Suprapubic skin (tissue), 4 donors: ENCODE measurements around the gene ARHGAP10. TPM values are rescaled to one million over a fixed set of nuclear protein-coding genes. Genes with fewer than 3 reads are reported as not detected.

Experiments
- DNase-seq, 2 donors: peaks; one replicate each; pipeline ENCODE4 v3.0.0-alpha.2; 2019; ENCODE audit warnings: low spot score in 2 of 2
- H3K27ac ChIP-seq: fragments of 200-600 bp; sonication (generic); one replicate; pipeline ENCODE4 v1.5.1; 2019
- H3K27me3 ChIP-seq: fragments of 200-600 bp; sonication (generic); one replicate; pipeline ENCODE4 v1.5.1; 2019
- H3K36me3 ChIP-seq: fragments of 200-600 bp; sonication (generic); one replicate; pipeline ENCODE4 v1.5.1; 2019
- H3K4me1 ChIP-seq: fragments of 200-600 bp; sonication (generic); one replicate; pipeline ENCODE4 v1.5.1; 2019
- H3K4me3 ChIP-seq: fragments of 200-600 bp; sonication (generic); one replicate; pipeline ENCODE4 v1.5.1; 2019; ENCODE audit warnings: mild to moderate bottlenecking
- H3K9me3 ChIP-seq: fragments of 200-600 bp; sonication (generic); one replicate; pipeline ENCODE4 v1.5.1; 2019
- EP300 ChIP-seq: sonication (generic); formaldehyde crosslinking; IDR thresholded peaks from one replicate; pipeline ENCODE4 v1.6.1; 2017; ENCODE audit warnings: antibody characterized with exemption
- POLR2A ChIP-seq, 2 donors: fragments of 450-650 bp; IDR thresholded peaks; one replicate each; pipeline ENCODE4 v1.6.1; 2017; ENCODE audit warnings: antibody characterized with exemption in 2 of 2, mild to moderate bottlenecking in 2 of 2, moderate library complexity in 2 of 2
- POLR2AphosphoS5 ChIP-seq, 3 donors: sonication (generic); formaldehyde crosslinking; IDR thresholded peaks; one replicate each; pipeline ENCODE4 v1.6.1; 2017; ENCODE audit warnings: antibody characterized with exemption in 3 of 3
- WGBS: methylation state at CpG from one replicate; pipeline ENCODE4 v1.1.5; 2018; 5-methylcytosine and 5-hydroxymethylcytosine counted together
- total RNA-seq, 4 donors: library from RNA; depleted of rRNA; stranded (reverse); fragments of >200 nt; gene quantifications; one replicate each; pipeline ENCODE4 v1.1.0, GENCODE V29; 2016
- TF ChIP-seq, protein P1 (sequence below), 2 donors: fragments of 200-600 bp in 1 of 2; fragments of 450-650 bp in 1 of 2; sonication (generic) in 1 of 2; IDR thresholded peaks; one replicate each; pipeline ENCODE4 v1.5.1; 2016 to 2019; ENCODE audit warnings: antibody characterized with exemption in 2 of 2, mild to moderate bottlenecking in 1 of 2, moderate library complexity in 1 of 2

Gene ARHGAP10
- total RNA-seq, 4 donors from 2014 or later, result 32.5 to 59.0 (median 36.8) TPM

GRCh38 chr4:147942729-147943128 is 210.8 kb downstream of the ARHGAP10 start:
- H3K36me3 ChIP-seq, result peaks cover 25% of the 10 kb centered on the region
- no peak overlapping the region for H3K4me3 ChIP-seq
- DNase-seq, result no peak
- no peaks in the 10 kb centered on the region for H3K27me3 ChIP-seq
- TF ChIP-seq POLR2A (IDR thresholded peaks at IDR 0.05) (no peak), POLR2AphosphoS5 (IDR thresholded peaks at IDR 0.05) (no peak), EP300 (no peak)
- TF ChIP-seq, protein P1, sequence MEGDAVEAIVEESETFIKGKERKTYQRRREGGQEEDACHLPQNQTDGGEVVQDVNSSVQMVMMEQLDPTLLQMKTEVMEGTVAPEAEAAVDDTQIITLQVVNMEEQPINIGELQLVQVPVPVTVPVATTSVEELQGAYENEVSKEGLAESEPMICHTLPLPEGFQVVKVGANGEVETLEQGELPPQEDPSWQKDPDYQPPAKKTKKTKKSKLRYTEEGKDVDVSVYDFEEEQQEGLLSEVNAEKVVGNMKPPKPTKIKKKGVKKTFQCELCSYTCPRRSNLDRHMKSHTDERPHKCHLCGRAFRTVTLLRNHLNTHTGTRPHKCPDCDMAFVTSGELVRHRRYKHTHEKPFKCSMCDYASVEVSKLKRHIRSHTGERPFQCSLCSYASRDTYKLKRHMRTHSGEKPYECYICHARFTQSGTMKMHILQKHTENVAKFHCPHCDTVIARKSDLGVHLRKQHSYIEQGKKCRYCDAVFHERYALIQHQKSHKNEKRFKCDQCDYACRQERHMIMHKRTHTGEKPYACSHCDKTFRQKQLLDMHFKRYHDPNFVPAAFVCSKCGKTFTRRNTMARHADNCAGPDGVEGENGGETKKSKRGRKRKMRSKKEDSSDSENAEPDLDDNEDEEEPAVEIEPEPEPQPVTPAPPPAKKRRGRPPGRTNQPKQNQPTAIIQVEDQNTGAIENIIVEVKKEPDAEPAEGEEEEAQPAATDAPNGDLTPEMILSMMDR (IDR thresholded peaks at IDR 0.05), result no peak
- peaks cover 3% of the 10 kb centered on the region for H3K4me1 ChIP-seq
- no peaks in the 10 kb centered on the region for H3K9me3 ChIP-seq
- H3K27ac ChIP-seq, result no peak overlapping the region
- WGBS, result 80% methylated on average over 5 of the region's 5 CpGs

DNA sequence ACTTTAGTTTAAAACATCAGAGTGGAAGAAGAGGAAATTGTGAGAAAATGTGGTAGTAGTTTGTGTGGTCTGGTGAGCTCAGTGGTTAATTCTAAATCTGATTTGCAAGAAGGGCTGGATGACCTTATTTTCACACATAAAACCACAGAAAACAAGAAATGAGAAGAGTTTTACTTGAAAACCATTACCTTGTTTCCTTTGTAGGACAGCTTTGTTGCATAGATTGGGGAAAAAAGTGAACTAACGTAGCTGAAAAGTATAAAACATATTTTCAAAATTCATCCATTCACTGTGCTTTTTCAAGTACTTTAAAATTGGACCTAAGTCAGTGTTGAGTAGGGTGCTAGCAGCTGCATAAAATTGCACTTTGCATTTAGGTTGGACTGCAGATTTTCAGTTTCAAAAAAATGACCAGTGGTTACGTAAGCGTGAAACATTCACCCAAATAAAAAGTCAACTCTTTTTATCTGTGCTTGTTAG is 211.3 kb downstream of the ARHGAP10 start:
- WGBS, result 80% methylated on average over 3 of the region's 3 CpGs

DNA sequence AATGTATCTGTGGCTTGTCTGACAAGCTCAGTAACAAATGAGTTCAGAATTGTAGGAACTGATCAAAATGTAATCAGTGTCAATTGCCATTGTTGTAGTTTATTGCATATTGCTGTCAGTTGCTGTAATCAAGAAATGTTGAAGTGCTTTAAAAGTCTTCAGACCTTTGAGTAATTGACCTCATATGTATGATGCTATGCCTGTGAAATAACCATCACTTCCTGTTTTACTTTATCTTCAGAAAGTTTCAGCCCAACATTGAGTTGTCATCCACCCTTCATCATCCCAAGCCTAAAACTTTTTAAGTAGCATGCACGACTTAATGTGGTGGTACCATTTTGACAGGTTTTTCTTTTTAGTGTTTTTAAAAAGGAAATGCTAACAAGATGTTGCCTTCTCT is 212.4 kb downstream of the ARHGAP10 start:
- H3K27ac ChIP-seq, result no peak overlapping the region
- no peak overlapping the region for H3K4me3 ChIP-seq
- peaks cover 3% of the 10 kb centered on the region for H3K4me1 ChIP-seq
- no peaks in the 10 kb centered on the region for H3K27me3 ChIP-seq
- H3K9me3 ChIP-seq, result no peaks in the 10 kb centered on the region
- H3K36me3 ChIP-seq, result peaks cover 40% of the 10 kb centered on the region
- WGBS, result 69% methylated on average over 1 of the region's 1 CpG
- no peak for TF ChIP-seq POLR2A (IDR thresholded peaks at IDR 0.05)
- no peak for DNase-seq

More for the DNA sequence above, 211.3 kb downstream of the ARHGAP10 start:
- Histone ChIP-seq H3K4me3 (no peak overlapping the region), H3K4me1 (peaks cover 3% of the 10 kb centered on the region), H3K9me3 (no peaks in the 10 kb centered on the region), H3K27ac (no peak overlapping the region), H3K27me3 (no peaks in the 10 kb centered on the region), H3K36me3 (peaks cover 29% of the 10 kb centered on the region)
- TF ChIP-seq POLR2AphosphoS5 (IDR thresholded peaks at IDR 0.05), result no peak
- TF ChIP-seq POLR2A (IDR thresholded peaks at IDR 0.05), result no peak
- no peak for TF ChIP-seq EP300
- TF ChIP-seq, protein P1 (IDR thresholded peaks at IDR 0.05), result no peak
- DNase-seq, result no peak

DNA sequence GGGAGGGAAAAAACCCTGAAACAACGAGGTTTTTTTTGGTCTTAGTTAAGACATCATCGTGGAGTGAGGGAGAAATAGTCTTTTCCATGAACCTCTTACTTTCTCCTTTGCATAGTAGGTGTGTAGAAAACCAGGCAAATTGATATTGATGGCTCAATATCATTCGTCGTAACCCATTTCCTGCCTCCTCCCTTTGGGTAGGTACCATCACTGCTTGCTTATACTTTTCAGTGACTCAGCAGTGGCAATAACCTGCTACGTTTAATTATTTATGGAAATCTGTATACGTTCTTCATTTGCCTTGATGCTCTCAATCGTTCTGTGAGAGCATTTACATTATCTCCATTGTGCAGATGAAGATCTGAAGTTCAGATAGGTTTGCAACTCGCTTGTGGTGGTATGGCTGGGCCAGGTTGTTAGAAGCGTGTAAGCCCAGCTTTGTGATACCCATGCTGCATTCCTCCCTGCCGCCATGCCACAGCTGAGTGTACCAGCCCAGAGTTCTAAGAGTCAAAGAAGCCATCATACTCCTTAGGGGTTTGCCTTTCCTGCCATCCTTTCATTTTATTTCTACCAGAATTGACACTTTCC is 212.9 kb downstream of the ARHGAP10 start:
- Histone ChIP-seq H3K36me3 (peaks cover 43% of the 10 kb centered on the region), H3K27ac (no peak overlapping the region), H3K9me3 (no peaks in the 10 kb centered on the region), H3K4me3 (no peak overlapping the region), H3K4me1 (peaks cover 3% of the 10 kb centered on the region), H3K27me3 (no peaks in the 10 kb centered on the region)
- 93% methylated on average over 10 of the region's 10 CpGs for WGBS
- DNase-seq, result no peak
- TF ChIP-seq, protein P1 (IDR thresholded peaks at IDR 0.05), result no peak
- TF ChIP-seq EP300, result no peak
- no peak for TF ChIP-seq POLR2A (IDR thresholded peaks at IDR 0.05)
- TF ChIP-seq POLR2AphosphoS5 (IDR thresholded peaks at IDR 0.05), result no peak

DNA sequence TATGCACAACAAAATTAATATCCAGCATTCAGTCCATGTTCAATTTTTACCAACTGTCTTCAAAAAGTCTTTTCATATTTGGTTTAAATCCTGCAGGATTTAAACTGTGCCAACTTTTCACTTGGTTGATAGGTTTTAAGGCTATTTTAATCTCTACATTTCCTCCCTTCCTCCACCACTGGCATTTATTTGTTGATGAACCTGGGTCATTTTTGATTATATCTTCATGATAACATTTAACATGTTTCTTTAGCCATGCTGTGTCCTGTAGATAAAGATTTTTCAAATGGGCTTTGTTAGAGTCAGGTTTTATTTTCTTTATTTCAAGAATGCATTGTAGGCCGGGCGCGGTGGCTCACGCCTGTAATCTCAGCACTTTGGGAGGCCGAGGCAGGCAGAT is 216.4 kb downstream of the ARHGAP10 start:
- TF ChIP-seq POLR2AphosphoS5 (IDR thresholded peaks at IDR 0.05) (no peak), EP300 (no peak), POLR2A (IDR thresholded peaks at IDR 0.05) (no peak)
- TF ChIP-seq, protein P1 (IDR thresholded peaks at IDR 0.05), result no peak
- Histone ChIP-seq H3K27ac (no peak overlapping the region), H3K4me1 (no peaks in the 10 kb centered on the region), H3K4me3 (no peak overlapping the region), H3K27me3 (no peaks in the 10 kb centered on the region), H3K36me3 (peaks cover 45% of the 10 kb centered on the region), H3K9me3 (no peaks in the 10 kb centered on the region)
- no peak for DNase-seq
- 97% methylated on average over 5 of the region's 5 CpGs for WGBS
